NCI-H2171 (cell line): ENCODE results near the gene MAST4.

Experiments used
- DNase-seq: peaks from one replicate; lab custom pipeline; 2025; lab: John Stamatoyannopoulos, UW

The MAST4 gene

DNA sequence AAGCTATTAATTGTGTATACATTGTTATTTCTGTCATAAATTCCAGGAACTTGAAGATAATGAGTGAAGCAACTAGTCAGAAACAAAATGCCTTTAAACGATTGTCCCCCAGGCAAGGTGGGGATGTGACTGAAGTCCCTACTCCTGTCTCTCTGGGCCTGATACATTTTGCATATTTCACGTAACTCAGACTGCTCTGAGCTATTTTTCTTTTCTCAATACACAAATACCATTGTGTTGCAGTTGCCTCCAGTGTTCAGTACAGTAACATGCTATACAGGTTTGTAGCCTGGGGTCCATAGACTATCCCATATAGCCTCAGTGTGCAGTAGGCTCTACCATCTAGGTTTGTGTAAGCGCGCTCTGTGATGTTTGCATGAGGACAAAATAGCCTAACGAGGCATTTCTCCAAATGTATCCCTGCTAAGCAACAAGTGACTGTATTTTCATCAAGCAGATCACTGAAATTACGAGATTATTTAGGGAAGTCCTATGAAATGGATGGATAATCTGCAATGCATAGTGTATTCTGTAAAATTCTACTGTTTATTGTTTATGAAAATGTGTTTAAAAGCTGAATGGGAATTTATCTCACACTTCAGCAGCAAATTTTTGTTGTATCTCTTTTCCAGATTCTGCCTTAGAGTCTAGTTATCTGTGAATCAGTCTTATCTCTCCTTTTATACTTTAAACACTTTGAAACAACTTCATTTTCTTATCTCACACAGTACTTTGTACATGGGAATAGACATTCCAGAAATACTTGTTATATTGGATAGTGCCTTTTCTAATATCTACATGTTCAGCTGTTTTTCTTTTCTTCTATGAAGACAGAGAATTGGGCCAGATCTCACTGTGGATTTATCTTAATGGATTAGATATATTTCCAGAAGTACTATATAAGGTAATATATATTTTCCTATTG lies 449.9 kb downstream of the MAST4 start:
- no peak for DNase-seq

- no peak for DNase-seq
Observed at GRCh38 chr5:67047160-67047559, 451.0 kb downstream of the MAST4 start.

DNA sequence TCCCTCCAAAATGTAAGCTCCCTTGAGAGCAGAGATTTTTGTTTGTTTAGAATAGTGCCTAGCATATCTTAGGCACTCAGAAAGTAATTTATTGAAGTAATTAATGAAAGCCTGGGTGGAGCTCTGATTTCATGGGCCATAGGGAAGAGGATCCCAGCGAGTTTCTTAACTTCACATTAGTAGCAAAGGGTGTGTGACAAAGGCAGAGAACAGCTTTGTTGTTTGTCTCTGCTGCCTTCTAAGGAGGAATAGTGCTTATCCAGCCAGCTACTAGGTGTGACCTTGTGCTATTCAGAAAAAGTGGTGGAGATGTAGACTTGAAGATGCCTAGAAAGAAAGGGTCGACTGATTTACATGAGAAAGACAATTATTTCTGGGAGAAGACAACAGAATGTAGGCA lies 451.4 kb downstream of the MAST4 start:
- DNase-seq, result no peak

- no peak for DNase-seq
Observed at GRCh38 chr5:67050125-67050524, 453.9 kb downstream of the MAST4 start.

DNA sequence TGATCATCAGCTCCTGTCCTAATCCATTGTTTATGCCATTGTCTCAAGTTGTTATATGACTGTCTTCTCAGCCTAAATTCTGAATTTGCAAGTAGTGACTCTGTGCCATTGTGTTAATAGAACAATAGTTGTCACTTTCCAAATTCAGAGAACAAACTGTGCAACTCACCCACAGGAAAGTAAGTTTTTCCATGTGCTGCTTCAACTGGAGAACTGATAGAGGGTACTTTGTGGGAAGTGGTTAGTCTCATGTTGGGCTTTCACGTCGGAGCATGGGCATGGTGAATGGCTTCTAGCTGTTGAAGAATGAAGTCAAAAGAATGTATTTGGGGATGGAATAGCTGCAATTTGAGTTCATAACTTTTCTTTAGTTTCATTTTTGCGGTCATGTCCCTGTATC lies 454.4 kb downstream of the MAST4 start:
- DNase-seq, result no peak

DNA sequence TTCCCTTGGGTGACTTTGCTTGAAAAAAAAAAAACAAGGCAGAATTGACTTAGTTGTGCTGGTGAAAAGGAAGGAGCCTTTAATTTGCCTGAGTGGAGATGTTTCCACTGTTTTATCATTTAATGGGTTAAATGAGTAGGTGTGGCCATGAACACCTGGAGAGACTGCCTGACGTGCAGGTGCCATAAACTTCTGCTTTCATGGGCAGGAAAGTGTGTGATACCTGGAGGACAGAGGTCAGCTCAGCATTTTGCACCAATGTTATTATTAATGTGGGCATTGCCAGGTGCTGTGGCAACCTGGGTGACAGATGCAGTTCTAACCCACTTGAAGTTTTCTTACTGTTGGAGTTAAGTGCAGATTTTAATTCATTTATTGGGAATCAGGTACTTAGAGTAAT lies 455.0 kb downstream of the MAST4 start:
- DNase-seq, result no peak

DNA sequence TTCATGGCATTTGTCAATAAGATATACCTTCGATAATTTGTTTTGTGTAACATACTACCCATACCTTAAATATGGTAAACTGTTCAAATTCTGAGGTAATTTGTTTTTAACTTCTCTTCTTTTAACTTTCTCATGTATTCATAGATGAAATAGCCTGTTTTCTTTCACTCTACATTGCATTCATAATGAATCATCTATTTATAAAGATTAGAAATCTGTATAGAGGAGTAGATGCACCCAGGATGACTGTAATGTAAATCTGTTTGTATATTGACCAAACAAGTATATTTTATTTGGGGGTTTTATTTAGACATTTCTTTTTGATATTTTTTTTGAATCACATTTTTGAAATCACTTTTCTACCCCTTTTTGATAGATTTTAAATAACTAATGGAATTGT lies 455.8 kb downstream of the MAST4 start:
- DNase-seq, result no peak

DNA sequence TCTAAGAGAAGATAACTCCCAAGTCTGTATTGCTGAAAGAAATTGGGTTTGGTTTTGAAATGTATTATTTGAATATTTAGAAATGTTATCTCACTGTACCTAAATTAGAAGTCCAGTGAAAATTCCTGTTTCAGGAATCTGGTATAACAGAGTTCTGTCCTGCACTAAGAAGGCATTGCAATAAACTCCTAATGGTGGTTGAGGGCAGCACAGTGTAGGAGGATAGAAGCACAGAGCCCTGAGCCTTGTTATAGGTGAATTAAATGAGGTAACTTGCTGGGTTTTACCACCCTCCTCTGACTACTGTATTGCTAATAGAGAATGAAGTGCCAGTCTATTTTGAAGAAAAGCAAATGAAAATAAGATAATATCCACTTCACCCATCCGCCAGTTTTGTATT lies 457.0 kb downstream of the MAST4 start:
- no peak for DNase-seq

- DNase-seq, result no peak
Observed at GRCh38 chr5:67058998-67059743, 463.0 kb downstream of the MAST4 start.

DNA sequence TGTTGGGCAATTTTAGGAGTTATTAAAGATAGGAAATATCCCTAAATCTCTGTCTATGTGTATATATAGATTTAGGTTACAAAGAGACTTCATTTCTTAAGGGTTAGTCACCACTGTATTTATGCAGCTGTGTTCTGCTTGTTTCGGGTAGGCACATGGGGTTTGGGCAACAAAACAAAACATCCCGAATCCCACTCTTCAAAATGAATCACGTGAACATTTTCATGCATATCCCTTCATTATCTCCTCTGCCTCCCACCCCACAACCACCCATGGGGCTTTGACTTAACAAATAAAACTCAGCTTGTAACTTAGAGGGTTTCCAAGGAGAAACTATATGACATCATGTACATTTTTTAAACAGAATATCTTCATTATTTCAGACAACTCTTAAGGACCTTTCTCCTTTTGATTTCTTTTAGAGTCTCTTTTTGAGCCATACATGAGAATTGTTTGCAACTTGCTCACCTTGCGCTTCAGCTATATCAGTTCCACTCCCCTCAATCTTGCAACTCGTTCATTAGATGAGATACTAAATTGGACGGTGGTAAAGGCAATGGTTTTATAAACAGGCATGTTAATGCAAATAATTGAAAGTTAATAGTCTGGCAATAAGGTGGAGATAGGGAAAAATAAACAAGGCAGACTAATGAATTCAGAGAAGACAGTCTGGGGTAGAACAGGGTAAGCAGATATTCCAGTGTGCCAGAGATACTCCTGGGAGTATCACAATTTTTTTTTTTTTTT lies 463.7 kb downstream of the MAST4 start:
- no peak for DNase-seq

GRCh38 chr5:67061511-67061910 lies 465.3 kb downstream of the MAST4 start:
- DNase-seq, result no peak

DNA sequence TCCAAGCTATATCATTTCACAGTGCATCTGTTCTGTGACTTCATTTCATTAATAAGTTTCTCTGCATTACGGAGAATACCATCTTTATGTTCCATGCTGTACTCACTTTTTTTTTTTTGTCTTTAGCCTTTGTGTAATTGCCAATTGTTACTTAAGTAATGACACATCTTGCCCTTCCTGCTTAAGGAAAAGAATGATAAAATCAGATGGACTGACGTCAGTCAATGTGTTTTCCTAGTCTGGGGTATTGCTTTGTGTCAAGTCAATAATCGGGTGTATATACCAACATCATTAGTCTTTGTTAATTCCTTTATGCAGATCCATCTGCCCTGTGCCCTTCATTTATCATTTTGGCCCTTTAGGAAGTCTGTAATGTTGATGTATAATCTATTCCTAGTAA lies 466.9 kb downstream of the MAST4 start:
- DNase-seq, result no peak

GRCh38 chr5:67063791-67064190 lies 467.6 kb downstream of the MAST4 start:
- no peak for DNase-seq

- no peak for DNase-seq
Observed at GRCh38 chr5:67065237-67065636, 469.0 kb downstream of the MAST4 start.

DNA sequence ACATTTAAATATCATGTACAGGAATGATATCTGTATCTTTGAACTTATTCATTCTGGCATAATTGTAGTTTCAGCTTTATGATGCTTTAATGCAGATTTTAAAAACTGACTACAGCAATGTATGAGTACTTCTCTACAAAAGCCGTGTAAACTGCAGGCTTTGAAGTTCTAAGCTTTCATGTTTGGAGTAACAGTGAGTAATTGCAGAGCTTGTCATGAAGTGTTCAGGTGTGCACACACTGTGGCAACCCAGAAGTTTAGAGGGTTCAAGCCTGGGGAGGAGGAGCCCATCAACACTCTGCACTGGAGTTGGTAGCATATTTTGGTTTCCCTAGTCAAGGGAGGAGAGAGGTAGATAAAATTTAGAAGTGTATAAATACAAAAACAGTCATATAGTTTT lies 469.5 kb downstream of the MAST4 start:
- no peak for DNase-seq

- no peak for DNase-seq
Observed at GRCh38 chr5:67066815-67067214, 470.6 kb downstream of the MAST4 start.

DNA sequence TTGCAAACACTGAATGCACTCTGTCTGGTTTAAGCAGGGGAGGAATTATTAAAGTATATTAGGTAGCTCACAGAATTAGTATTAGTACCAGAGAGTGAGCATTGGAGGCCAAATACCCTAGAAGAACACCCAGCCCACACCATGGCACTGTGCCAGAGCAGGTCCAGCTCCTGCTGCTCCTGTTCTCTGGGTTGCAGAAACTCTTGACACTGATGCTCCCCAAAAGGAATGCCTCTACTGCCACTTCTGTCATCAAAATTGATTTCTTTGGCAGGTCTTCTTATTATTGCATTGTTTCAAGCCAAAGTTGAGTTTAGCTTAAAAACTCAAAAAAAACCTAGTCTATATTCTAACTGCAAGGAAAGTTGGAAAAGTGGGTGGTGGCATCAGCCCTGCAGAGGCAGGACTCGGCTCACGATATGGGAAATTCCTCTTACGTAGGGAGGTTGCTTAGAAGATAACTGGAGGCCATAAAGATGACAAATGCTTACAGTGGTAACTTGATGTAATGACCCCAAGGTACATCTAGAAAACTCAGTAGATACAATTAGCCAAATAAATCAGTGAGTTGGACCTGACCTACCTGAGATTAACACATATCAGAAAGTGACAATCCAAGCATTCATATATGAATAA lies 477.0 kb downstream of the MAST4 start:
- no peak for DNase-seq

DNA sequence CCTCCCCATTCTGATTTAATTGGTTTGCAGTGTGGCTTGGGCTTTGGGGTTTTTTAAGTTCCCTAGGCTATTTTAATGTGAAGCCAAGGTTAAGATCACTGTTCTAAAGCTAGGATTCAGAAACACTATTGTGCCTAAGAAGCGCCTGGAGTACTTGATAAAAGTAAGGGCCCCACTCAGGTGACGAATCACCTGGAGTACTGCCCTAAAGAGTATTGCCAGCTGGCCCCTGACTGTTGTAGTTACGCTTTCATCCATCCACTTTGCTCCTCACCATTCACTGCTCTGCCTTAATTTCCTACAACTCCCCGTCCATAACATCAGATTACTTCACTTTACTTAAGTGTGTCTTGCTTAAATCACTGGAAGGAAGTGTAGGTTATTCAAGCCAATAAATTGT lies 481.1 kb downstream of the MAST4 start:
- no peak for DNase-seq

DNA sequence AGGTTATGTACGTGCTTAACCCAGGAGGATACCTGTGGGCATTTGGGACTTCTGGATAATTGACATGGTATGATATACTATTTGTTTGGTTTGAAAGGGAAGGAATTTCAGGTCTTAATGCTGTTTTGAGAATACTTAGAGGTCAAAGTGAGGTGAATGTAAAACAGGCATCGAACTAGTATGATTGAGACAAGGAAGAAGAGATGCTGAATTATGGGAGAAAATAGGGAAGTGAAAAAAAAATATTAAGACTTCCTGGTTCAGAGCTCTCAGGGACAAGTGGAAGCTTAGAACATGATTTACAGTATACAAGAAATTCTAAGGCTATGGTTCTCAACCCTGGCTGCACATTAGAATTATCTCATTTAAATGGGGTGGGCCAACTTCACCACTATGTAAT lies 485.1 kb downstream of the MAST4 start:
- DNase-seq, result no peak

GRCh38 chr5:67082941-67083340 lies 486.7 kb downstream of the MAST4 start:
- no peak for DNase-seq

- DNase-seq, result peak; percentile 38
Observed at GRCh38 chr5:67085616-67086015, 489.4 kb downstream of the MAST4 start.

DNA sequence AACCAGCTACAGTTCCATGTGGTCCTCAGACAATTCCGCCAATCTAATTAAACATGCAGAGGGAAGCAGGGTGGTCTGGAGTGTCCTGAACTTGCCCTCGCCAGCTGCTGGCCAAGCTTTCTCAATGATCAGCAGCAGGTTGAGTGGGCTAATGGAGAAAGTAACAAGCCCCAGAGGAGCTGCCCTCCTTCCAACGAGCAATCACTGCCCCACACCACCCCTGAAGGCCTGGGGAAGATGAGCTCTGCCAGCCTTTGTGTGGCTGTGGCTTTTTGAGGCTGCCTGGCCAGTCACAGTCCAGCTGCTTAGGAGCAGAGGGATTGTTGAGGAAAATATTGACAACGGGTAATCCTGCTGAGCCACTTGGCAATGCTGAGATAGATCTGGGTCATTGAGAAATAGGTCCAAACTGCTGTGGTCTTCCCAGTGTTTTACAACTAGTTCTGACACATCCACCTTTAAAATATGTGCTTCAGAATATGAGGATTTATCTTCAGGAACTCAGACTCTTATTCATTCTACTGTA lies 493.1 kb downstream of the MAST4 start:
- no peak for DNase-seq
